ENCODE measurements around the gene IVD. TPM values are rescaled to one million over a fixed set of nuclear protein-coding genes. Genes with fewer than 3 reads are reported as not detected.

The IVD gene
- total RNA-seq, 1 donor from 2014 or later = 93.5 TPM

- H3K36me3 ChIP-seq = no peaks in the 10 kb centered on the region
- intact Hi-C loops (cut with DNase I) = no loop called here
These were observed 19.0 kb downstream of the IVD start for GRCh38 chr15:40424483-40425115.

GRCh38 chr15:40425681-40426080 is 20.1 kb downstream of the IVD start:
- H3K27me3 ChIP-seq (ENCODE audit: low read depth) = no peaks in the 10 kb centered on the region
- intact Hi-C loops (cut with DNase I) = no loop called here
- ATAC-seq = no peak

More at GRCh38 chr15:40424483-40425115, 19.0 kb downstream of the IVD start:
- no peak for DNase-seq
- Histone ChIP-seq H3K27me3 (ENCODE audit: low read depth) (no peaks in the 10 kb centered on the region), H3K27ac (no peak overlapping the region), H3K4me1 (peaks cover 24% of the 10 kb centered on the region), H3K4me3 (no peak overlapping the region), H3K9me3 (no peaks in the 10 kb centered on the region)
- no peak for ATAC-seq
- TF ChIP-seq CTCF (IDR thresholded peaks at IDR 0.05) = no peak

GRCh38 chr15:40427188-40427587 is 21.6 kb downstream of the IVD start:
- Histone ChIP-seq H3K27me3 (ENCODE audit: low read depth) (no peaks in the 10 kb centered on the region), H3K9me3 (no peaks in the 10 kb centered on the region), H3K4me3 (no peak overlapping the region), H3K27ac (no peak overlapping the region), H3K4me1 (no peaks in the 10 kb centered on the region), H3K36me3 (no peaks in the 10 kb centered on the region)
- ATAC-seq = no peak
- intact Hi-C loops (cut with DNase I) = no loop called here
- DNase-seq = no peak
- TF ChIP-seq CTCF (IDR thresholded peaks at IDR 0.05) = no peak

More at GRCh38 chr15:40425681-40426080, 20.1 kb downstream of the IVD start:
- no peak for DNase-seq
- Histone ChIP-seq H3K4me1 (peaks cover 15% of the 10 kb centered on the region), H3K9me3 (no peaks in the 10 kb centered on the region), H3K36me3 (no peaks in the 10 kb centered on the region), H3K4me3 (no peak overlapping the region), H3K27ac (no peak overlapping the region)
- no peak for TF ChIP-seq CTCF (IDR thresholded peaks at IDR 0.05)

DNA sequence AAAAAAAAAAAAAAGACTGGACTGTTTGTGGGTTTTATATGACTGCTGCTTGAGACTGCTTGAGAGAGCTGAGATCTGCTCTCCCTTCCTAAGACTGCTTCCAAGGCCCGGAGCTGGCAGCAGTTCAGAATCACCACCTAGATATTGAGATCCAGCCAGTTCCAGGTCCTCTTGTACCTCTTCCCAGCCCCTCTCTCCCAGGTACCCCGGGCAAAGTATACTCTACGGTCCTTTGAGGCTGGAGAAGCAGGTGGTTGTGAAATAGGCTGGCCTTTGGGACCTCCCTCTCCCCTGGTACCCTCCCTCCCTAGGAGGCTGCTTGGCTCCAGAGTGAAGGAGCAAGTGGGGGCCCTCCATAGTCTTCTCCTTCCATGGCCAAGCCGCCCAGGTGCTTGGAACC is 22.6 kb downstream of the IVD start:
- no peaks in the 10 kb centered on the region for H3K4me1 ChIP-seq
- no peak overlapping the region for H3K27ac ChIP-seq
- H3K36me3 ChIP-seq = no peaks in the 10 kb centered on the region
- DNase-seq (peak; percentile 54), ATAC-seq (peak in 1 of 2 donors; percentile 80)
- no peaks in the 10 kb centered on the region for H3K9me3 ChIP-seq
- TF ChIP-seq CTCF (IDR thresholded peaks at IDR 0.05) = no peak
- H3K27me3 ChIP-seq (ENCODE audit: low read depth) = no peaks in the 10 kb centered on the region
- intact Hi-C loops (cut with DNase I) = no loop called here
- no peak overlapping the region for H3K4me3 ChIP-seq

- DNase-seq (no peak), ATAC-seq (no peak)
- intact Hi-C loops (cut with DNase I) = no loop called here
- no peak for TF ChIP-seq CTCF (IDR thresholded peaks at IDR 0.05)
- H3K4me3 ChIP-seq = no peak overlapping the region
- H3K9me3 ChIP-seq = no peaks in the 10 kb centered on the region
- no peaks in the 10 kb centered on the region for H3K4me1 ChIP-seq
- H3K36me3 ChIP-seq = no peaks in the 10 kb centered on the region
- H3K27me3 ChIP-seq (ENCODE audit: low read depth) = no peaks in the 10 kb centered on the region
- H3K27ac ChIP-seq = no peak overlapping the region
These were observed 23.6 kb downstream of the IVD start for GRCh38 chr15:40429068-40429710.
